RWPE1 (cell line): ENCODE measurements around the gene TERT.

ENCODE experiments used
- CTCF ChIA-PET: fragments of 350-600 bp; sonication (Branson Sonifier 250); formaldehyde crosslinking; extraction: SDS; loops from one replicate; lab custom pipeline; 2021; lab: Yijun Ruan, JAX
- POLR2A ChIA-PET: fragments of 400-600 bp; formaldehyde crosslinking; extraction: SDS; loops from one replicate; lab custom pipeline; 2020; ENCODE audit warnings: antibody characterized with exemption; ENCODE audit not compliant: low non-redundant PET; lab: Yijun Ruan, JAX
- DNase-seq: peaks from one replicate; pipeline ENCODE4 v3.0.0; 2012; ENCODE audit warnings: low spot score
- H3K27ac ChIP-seq: fragments of 450-650 bp; 2 replicates; pipeline ENCODE4 v1.5.1; 2017
- TF ChIP-seq, protein P1 (sequence below): fragments of 450-650 bp; conservative IDR thresholded peaks from 2 replicates; pipeline ENCODE4 v1.5.1; 2017; ENCODE audit warnings: low read depth, mild to moderate bottlenecking

TERT gene

GRCh38 chr5:1324719-1325190 is 29.9 kb upstream of the TERT start:
- ChIA-PET CTCF (no interaction called here), POLR2A (no interaction called here)
- no peak for DNase-seq
- TF ChIP-seq, protein P1, sequence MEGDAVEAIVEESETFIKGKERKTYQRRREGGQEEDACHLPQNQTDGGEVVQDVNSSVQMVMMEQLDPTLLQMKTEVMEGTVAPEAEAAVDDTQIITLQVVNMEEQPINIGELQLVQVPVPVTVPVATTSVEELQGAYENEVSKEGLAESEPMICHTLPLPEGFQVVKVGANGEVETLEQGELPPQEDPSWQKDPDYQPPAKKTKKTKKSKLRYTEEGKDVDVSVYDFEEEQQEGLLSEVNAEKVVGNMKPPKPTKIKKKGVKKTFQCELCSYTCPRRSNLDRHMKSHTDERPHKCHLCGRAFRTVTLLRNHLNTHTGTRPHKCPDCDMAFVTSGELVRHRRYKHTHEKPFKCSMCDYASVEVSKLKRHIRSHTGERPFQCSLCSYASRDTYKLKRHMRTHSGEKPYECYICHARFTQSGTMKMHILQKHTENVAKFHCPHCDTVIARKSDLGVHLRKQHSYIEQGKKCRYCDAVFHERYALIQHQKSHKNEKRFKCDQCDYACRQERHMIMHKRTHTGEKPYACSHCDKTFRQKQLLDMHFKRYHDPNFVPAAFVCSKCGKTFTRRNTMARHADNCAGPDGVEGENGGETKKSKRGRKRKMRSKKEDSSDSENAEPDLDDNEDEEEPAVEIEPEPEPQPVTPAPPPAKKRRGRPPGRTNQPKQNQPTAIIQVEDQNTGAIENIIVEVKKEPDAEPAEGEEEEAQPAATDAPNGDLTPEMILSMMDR = no peak
- peak overlapping the region; percentile 88 for H3K27ac ChIP-seq

- TF ChIP-seq, protein P1 = no peak
- CTCF ChIA-PET = no interaction called here
- no peak for DNase-seq
- POLR2A ChIA-PET = no interaction called here
- H3K27ac ChIP-seq = peak overlapping the region; percentile 88
Measured at GRCh38 chr5:1324301-1324700, 29.4 kb upstream of the TERT start.

GRCh38 chr5:1323803-1324173 is 28.9 kb upstream of the TERT start:
- peak overlapping the region; percentile 88 for H3K27ac ChIP-seq
- ChIA-PET CTCF (no interaction called here), POLR2A (no interaction called here)
- DNase-seq = no peak
- TF ChIP-seq, protein P1 = no peak

DNA sequence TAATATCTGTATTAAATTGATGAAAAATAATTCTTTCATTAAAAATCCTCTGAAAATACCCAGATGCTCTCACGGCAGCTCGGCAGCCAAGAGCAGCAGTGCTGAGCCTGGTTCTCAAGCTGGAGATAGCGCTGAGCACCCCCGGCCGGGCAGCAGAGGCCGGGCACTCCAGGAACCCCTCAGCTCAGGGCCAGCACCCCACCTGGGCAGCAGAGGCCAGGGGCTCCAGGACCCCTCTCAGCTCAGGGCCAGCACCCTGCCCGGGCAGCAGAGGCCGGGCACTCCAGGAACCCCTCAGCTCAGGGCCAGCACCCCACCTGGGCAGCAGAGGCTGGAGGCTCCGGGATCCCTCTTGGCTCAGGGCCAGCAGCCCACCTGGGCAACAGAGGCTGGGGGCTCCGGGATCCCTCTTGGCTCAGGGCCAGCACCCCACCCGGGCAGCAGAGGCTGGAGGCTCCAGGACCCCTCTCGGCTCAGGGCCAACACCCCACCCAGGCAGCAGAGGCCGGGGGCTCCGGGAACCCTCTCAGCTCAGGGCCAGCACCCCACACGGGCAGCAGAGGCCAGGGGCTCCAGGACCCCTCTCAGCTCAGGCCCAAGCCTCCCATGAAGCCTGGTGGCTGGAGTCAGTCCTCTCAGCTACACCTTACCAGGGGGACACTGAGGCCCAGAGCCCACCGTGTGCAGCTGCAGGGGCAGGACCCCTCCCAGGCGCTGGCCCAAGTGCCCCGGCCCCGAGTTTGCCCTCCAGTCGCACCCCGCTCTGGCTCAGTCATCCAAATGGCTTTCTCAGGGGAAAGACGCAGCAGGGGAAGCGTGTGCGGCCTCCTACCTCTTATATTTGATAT is 28.3 kb upstream of the TERT start:
- DNase-seq = no peak
- H3K27ac ChIP-seq = peak overlapping the region; percentile 88
- TF ChIP-seq, protein P1 = no peak
- CTCF ChIA-PET = no interaction called here
- POLR2A ChIA-PET = no interaction called here

DNA sequence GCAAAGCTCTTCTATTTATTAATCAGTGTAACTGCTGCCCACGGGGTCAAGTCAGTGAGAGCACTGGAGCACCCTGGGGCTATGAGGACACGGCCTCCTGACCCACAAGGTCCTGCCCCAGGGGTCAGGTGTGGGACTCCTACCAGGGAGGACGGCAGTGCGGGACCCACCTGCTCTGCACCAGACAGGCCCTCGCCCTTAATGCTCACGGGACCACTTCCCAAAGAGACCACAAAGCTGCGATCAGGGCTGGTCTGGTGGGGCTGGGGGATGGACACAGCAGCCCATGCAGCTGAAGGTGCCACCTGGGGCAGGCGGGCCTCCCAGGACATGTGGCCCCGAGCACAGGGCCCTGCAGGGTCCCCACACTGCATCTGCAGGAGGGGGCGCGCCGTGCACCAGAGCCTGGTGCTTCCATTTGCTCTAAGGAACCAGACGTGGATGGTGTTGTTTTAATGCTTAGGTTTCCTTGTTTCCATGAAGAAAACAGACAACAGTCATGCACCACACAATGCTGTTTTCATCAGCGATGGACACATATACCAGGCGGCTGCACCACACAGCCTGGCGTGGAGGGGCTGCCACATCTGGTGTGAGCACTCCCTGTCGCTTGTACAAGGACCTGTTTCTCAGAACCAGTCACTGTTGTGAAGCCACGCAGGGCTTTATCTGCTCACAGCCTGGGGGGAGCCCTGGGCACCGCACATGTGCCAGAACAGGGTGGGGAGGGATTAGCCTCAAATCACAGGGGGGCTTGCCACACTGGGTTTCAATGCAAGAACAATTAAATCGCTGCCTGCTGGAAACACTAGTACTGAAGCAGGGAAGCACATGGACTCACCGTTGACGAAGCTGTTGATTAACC is 27.4 kb upstream of the TERT start:
- TF ChIP-seq, protein P1 = no peak
- ChIA-PET POLR2A (no interaction called here), CTCF (interaction anchor here (0.6 kb wide), 1 partner anchor 14 kb away, joined by 3 read pairs; no protein-coding TSS in a partner anchor)
- peak overlapping the region; percentile 88 for H3K27ac ChIP-seq
- DNase-seq = no peak

DNA sequence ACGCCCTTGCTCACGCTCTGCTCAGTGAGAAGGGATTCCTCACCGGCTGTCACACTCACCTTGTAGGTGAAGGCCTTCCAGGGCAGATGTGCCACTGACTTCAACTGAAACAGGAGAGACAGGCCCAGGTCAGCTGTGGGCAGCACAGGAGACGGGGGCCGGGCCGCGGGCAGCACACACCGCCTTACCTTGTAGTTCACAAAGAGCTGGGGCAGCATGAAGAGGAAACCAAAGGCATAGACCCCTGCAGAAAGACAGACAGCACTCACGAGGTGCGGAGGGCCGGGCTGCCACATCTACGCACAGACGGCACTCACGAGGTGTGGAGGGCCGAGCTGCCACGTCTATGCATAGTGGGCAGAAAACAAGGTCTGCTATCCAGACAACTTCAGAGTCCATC is 26.7 kb upstream of the TERT start:
- H3K27ac ChIP-seq = peak overlapping the region; percentile 88
- DNase-seq = no peak
- TF ChIP-seq, protein P1 = no peak
- ChIA-PET CTCF (interaction anchor here (0.6 to 0.8 kb wide), 2 partner anchors 13 to 15 kb away, joined by 3 read pairs; no protein-coding TSS in a partner anchor), POLR2A (no interaction called here)
